Measurements from ENCODE around the gene ARRDC2. TPM values are rescaled to one million over a fixed set of nuclear protein-coding genes. Genes with fewer than 3 reads are reported as not detected.
"Not testable (repeated sequence)": the region's sequence is repeated elsewhere in the genome, so short reads cannot be mapped to it uniquely, and the experiment has no call there.

Gene ARRDC2
- total RNA-seq, 1 donor from 2014 or later: 4.0 TPM

DNA sequence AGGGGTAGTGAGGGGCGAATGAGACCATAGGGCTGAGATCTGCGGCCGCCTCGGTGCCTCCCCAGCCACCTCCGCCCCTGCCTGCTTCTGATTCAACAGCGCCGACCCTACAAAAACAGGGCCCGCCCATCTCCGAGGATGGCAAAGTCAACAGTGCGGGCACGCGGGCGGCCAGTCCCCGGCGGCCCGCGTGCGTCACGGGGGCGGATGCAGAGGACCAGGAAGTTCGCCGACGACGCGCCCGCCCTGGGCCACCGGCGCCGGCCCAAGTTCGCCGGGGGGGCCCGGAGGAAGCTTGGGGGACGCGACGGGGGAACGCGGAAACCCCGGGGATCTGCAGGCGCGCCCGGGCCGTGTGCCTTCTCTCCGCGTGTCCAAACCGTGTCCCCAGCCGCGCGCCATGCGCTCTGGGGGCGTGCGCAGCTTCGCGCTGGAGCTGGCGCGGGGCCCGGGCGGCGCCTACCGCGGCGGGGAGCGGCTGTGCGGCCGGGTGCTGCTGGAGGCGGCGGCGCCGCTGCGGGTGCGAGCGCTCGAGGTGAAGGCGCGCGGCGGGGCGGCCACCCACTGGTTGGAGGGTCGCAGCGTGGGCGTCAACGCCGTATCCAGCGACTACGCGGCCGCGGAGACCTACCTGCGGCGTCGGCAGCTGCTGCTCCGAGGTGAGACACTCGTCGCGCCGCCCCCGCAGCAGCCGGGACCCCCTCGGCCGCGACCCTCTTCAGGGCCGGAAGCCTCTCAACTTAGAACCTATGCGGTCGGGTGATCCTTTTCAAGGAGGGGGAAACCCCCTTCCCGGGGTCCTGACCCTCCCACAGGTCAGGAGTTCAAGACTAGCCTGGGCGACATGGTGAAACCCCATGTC is 6.8 kb upstream of the ARRDC2 start:
- DNase-seq: peak; percentile 64
- Mint-ChIP-seq H3K4me3 (ENCODE audit: unreplicated experiment) (peak overlapping the region; percentile 57), H3K27me3 (ENCODE audit: unreplicated experiment) (peaks cover 10% of the 10 kb centered on the region), H3K27ac (ENCODE audit: unreplicated experiment) (no peak overlapping the region), H3K9me3 (ENCODE audit: unreplicated experiment) (peaks cover 6% of the 10 kb centered on the region), H3K36me3 (ENCODE audit: unreplicated experiment) (peaks cover 9% of the 10 kb centered on the region), H3K4me1 (ENCODE audit: low read depth, unreplicated experiment) (no peaks in the 10 kb centered on the region)
- TF ChIP-seq, protein P1, sequence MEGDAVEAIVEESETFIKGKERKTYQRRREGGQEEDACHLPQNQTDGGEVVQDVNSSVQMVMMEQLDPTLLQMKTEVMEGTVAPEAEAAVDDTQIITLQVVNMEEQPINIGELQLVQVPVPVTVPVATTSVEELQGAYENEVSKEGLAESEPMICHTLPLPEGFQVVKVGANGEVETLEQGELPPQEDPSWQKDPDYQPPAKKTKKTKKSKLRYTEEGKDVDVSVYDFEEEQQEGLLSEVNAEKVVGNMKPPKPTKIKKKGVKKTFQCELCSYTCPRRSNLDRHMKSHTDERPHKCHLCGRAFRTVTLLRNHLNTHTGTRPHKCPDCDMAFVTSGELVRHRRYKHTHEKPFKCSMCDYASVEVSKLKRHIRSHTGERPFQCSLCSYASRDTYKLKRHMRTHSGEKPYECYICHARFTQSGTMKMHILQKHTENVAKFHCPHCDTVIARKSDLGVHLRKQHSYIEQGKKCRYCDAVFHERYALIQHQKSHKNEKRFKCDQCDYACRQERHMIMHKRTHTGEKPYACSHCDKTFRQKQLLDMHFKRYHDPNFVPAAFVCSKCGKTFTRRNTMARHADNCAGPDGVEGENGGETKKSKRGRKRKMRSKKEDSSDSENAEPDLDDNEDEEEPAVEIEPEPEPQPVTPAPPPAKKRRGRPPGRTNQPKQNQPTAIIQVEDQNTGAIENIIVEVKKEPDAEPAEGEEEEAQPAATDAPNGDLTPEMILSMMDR (IDR thresholded peaks at IDR 0.05; ENCODE audit: partially characterized antibody, unreplicated experiment): no peak

DNA sequence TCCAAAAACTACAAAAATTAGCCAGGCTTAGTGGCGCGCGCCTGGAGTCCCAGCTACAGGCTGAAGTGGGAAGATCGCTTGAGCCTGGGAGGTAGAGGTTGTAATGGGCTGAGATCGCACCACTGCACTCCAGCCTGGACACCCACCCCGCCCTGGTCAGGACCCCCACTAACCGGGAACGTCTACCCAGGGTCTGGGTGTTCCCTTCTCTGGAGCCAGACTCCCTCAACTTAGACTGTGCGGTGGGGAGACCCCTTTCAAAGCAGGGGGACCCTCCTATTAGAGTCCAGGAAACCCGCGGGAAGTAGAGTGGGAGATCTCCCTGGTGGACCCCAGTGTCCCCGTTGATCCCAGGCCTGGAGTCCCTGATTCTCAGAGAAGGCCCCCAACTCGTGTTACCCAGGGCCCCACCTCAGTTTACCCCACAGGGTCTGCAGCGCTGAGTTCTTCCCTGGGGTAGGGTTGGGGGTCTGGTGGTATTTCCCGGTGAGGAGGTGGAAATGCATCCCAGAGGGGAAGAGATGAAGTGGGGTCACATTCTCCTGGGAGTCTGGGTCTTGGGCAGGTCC is 6.1 kb upstream of the ARRDC2 start:
- no peak for DNase-seq
- TF ChIP-seq, protein P1 (IDR thresholded peaks at IDR 0.05; ENCODE audit: partially characterized antibody, unreplicated experiment): no peak
- H3K27ac Mint-ChIP-seq (ENCODE audit: unreplicated experiment): no peak overlapping the region
- H3K4me3 Mint-ChIP-seq (ENCODE audit: unreplicated experiment): peak overlapping the region; percentile 57
- H3K4me1 Mint-ChIP-seq (ENCODE audit: low read depth, unreplicated experiment): no peaks in the 10 kb centered on the region
- peaks cover 9% of the 10 kb centered on the region for H3K36me3 Mint-ChIP-seq (ENCODE audit: unreplicated experiment)
- peaks cover 9% of the 10 kb centered on the region for H3K9me3 Mint-ChIP-seq (ENCODE audit: unreplicated experiment)
- H3K27me3 Mint-ChIP-seq (ENCODE audit: unreplicated experiment): peaks cover 10% of the 10 kb centered on the region

DNA sequence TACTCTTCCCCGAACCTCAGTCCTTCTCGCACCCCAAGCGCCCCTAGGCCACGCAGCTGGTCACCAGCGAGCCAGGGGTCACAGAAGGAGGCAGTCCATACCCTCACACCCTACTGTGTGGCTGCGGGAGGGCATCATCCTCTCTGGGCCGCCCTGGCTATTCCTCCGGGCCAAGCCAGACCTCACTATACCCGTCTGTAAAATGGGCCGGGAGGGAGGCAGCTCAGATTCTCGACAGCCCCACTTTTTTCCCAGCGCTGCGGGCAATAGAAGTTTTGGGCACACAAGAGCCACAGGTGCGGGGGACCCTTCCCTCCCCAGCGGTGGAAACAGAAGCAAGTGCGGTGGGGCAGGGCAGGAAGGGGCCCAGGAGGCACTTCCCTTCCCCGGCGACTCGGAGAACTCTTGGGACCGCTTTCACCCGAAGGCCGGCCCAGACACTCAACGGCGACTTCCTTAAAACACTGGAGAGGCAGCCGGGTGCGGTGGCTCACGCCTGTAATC is 5.6 kb upstream of the ARRDC2 start:
- Mint-ChIP-seq H3K36me3 (ENCODE audit: unreplicated experiment) (peaks cover 9% of the 10 kb centered on the region), H3K27me3 (ENCODE audit: unreplicated experiment) (peaks cover 11% of the 10 kb centered on the region), H3K4me1 (ENCODE audit: low read depth, unreplicated experiment) (no peaks in the 10 kb centered on the region), H3K9me3 (ENCODE audit: unreplicated experiment) (peaks cover 10% of the 10 kb centered on the region), H3K4me3 (ENCODE audit: unreplicated experiment) (no peak overlapping the region), H3K27ac (ENCODE audit: unreplicated experiment) (no peak overlapping the region)
- TF ChIP-seq, protein P1 (IDR thresholded peaks at IDR 0.05; ENCODE audit: partially characterized antibody, unreplicated experiment): no peak
- no peak for DNase-seq

DNA sequence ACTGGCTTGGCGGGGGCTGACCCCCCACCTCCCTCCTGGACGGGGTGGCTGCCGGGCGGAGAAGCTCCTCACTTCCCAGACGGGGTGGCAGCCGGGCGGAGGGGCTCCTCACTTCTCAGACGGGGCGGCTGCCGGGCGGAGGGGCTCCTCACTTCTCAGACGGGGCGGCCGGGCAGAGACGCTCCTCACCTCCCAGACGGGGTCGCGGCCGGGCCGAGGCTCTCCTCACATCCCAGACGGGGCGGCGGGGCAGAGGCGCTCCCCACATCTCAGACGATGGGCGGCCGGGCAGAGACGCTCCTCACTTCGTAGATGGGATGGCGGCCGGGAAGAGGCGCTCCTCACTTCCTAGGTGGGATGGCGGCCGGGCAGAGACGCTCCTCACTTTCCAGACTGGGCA is 2.2 kb upstream of the ARRDC2 start:
- DNase-seq; H3K4me3 Mint-ChIP-seq (ENCODE audit: unreplicated experiment); H3K36me3 Mint-ChIP-seq (ENCODE audit: unreplicated experiment); H3K27me3 Mint-ChIP-seq (ENCODE audit: unreplicated experiment); H3K4me1 Mint-ChIP-seq (ENCODE audit: low read depth, unreplicated experiment); H3K9me3 Mint-ChIP-seq (ENCODE audit: unreplicated experiment); H3K27ac Mint-ChIP-seq (ENCODE audit: unreplicated experiment): not testable (repeated sequence)

DNA sequence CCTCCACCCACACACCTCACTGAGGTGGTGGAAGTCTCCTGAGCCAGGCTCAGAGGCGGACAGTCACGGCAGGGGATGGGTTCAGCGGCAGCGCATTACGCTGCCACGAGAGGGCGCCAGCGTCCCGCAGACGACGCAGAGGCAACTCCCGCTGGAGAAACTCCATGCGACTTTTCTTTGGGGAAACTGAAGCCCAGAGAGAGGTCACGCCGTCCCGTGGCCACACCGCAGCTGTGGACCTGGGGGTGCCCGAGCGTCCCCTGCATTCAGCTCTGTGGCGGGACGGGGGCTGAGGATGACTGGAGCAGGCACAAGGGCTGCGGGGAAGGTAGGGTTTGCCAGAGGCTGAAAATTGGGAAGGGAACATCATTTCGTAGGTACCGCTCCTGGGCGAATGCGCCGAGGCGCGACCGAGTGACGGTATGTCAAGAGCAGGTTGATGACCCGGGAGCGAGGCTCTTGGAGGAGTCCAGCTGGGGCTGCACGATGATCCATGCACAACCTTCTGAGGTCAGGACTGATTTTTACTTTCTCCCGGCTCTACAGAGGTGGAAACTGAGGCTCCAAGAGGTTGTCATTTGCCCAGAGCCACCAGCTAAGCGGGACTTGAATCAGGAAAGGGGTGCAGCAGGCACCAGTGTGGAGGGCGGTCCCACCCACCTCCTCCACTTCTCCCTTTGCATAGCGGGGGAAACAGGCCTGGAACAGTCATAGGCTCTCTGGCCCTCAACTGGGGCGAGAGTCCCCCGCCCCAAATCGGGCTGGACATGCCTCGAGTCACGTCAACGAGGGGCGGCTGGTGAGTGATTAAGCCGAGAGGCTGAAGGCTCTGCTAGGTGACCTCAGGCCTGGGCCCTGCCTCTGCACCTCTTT is 690 bp upstream of the ARRDC2 start:
- H3K4me1 Mint-ChIP-seq (ENCODE audit: low read depth, unreplicated experiment): no peaks in the 10 kb centered on the region
- peak overlapping the region; percentile 94 for H3K4me3 Mint-ChIP-seq (ENCODE audit: unreplicated experiment)
- H3K9me3 Mint-ChIP-seq (ENCODE audit: unreplicated experiment): peaks cover 8% of the 10 kb centered on the region
- no peaks in the 10 kb centered on the region for H3K36me3 Mint-ChIP-seq (ENCODE audit: unreplicated experiment)
- TF ChIP-seq, protein P1 (IDR thresholded peaks at IDR 0.05; ENCODE audit: partially characterized antibody, unreplicated experiment): peak; percentile 91
- H3K27ac Mint-ChIP-seq (ENCODE audit: unreplicated experiment): peak overlapping the region; percentile 88
- DNase-seq: peak; percentile 86
- peaks cover 1% of the 10 kb centered on the region for H3K27me3 Mint-ChIP-seq (ENCODE audit: unreplicated experiment)
